Stimulated activated naive B cell treated with anti-CD40 and anti-IgM and Interleukin-4, amounts not matched to agents 10 μg/mL and 1 μg/mL and 100 μg/mL, for 72 hours (primary cell): ENCODE results near the gene SCFD1.
"Not testable (repeated sequence)": the region's sequence is repeated elsewhere in the genome, so short reads cannot be mapped to it uniquely, and the experiment has no call there.

Experiments
- ATAC-seq, 2 donors: fragments of 150-1000 bp; cut with Tn5 transposase; replicated peaks; 2 replicates each; pipeline ENCODE4 v1.10.0; 2021; ENCODE audit warnings: moderate library complexity in 1 of 2
- DNase-seq: peaks from one replicate; pipeline ENCODE4 v3.0.0; 2021
- H3K27ac Mint-ChIP-seq: one replicate; pipeline ENCODE4 v1.8.0; 2022; ENCODE audit warnings: mild to moderate bottlenecking, mixed read lengths
- H3K27me3 Mint-ChIP-seq, 2 donors: one replicate each; pipeline ENCODE4 v1.8.0; 2022; ENCODE audit warnings: mixed read lengths in 2 of 2
- H3K36me3 Mint-ChIP-seq, 2 donors: one replicate each; pipeline ENCODE4 v1.8.0; 2022; ENCODE audit warnings: mixed read lengths in 2 of 2, mild to moderate bottlenecking in 1 of 2
- H3K4me1 Mint-ChIP-seq, 2 donors: one replicate each; pipeline ENCODE4 v1.8.0; 2022; ENCODE audit warnings: mixed read lengths in 2 of 2, mild to moderate bottlenecking in 1 of 2
- H3K4me3 Mint-ChIP-seq, 2 donors: one replicate each; pipeline ENCODE4 v1.8.0; 2022; ENCODE audit warnings: mild to moderate bottlenecking in 2 of 2, mixed read lengths in 2 of 2, moderate library complexity in 1 of 2
- H3K9me3 Mint-ChIP-seq, 2 donors: one replicate each; pipeline ENCODE4 v1.8.0; 2022; ENCODE audit warnings: mixed read lengths in 2 of 2, mild to moderate bottlenecking in 1 of 2

The SCFD1 gene

GRCh38 chr14:30629432-30629831, 7.3 kb downstream of the SCFD1 start:
- H3K27me3 Mint-ChIP-seq, H3K9me3 Mint-ChIP-seq: not testable (repeated sequence)

GRCh38 chr14:30630248-30630647, 8.1 kb downstream of the SCFD1 start:
- no peak for ATAC-seq
- no peak for DNase-seq
- Mint-ChIP-seq H3K27ac (no peak overlapping the region), H3K9me3 (no peaks in the 10 kb centered on the region), H3K27me3 (no peaks in the 10 kb centered on the region), H3K36me3 (peaks cover 6 to 21% of the 10 kb centered on the region in 2 donors), H3K4me3 (no peak overlapping the region), H3K4me1 (peaks cover 6 to 15% of the 10 kb centered on the region in 2 donors)

More at GRCh38 chr14:30629432-30629831, 7.3 kb downstream of the SCFD1 start:
- peaks cover 10 to 22% of the 10 kb centered on the region in 2 donors for H3K4me1 Mint-ChIP-seq
- H3K36me3 Mint-ChIP-seq, result peaks cover 7 to 23% of the 10 kb centered on the region in 2 donors
- not testable (repeated sequence) for DNase-seq, H3K27ac Mint-ChIP-seq, H3K4me3 Mint-ChIP-seq, ATAC-seq

GRCh38 chr14:30632730-30633129, 10.6 kb downstream of the SCFD1 start:
- H3K36me3 Mint-ChIP-seq, result peaks cover 17 to 27% of the 10 kb centered on the region in 2 donors
- H3K4me3 Mint-ChIP-seq, result no peak overlapping the region
- no peaks in the 10 kb centered on the region for H3K9me3 Mint-ChIP-seq
- H3K27ac Mint-ChIP-seq, result no peak overlapping the region
- peaks cover 2 to 5% of the 10 kb centered on the region in 2 donors for H3K4me1 Mint-ChIP-seq
- H3K27me3 Mint-ChIP-seq, result no peaks in the 10 kb centered on the region
- ATAC-seq, result no peak
- no peak for DNase-seq

- no peaks in the 10 kb centered on the region for H3K4me1 Mint-ChIP-seq
- H3K36me3 Mint-ChIP-seq, result peaks cover 31 to 38% of the 10 kb centered on the region in 2 donors
- ATAC-seq, result no peak
- no peak for DNase-seq
- no peak overlapping the region for H3K27ac Mint-ChIP-seq
- no peaks in the 10 kb centered on the region for H3K27me3 Mint-ChIP-seq
- peaks cover 0 to under 1% of the 10 kb centered on the region in 2 donors for H3K9me3 Mint-ChIP-seq
- H3K4me3 Mint-ChIP-seq, result no peak overlapping the region
Measured at GRCh38 chr14:30638926-30639325, 16.8 kb downstream of the SCFD1 start.

- no peak overlapping the region for H3K27ac Mint-ChIP-seq
- H3K36me3 Mint-ChIP-seq, result peaks cover 45 to 54% of the 10 kb centered on the region in 2 donors
- H3K27me3 Mint-ChIP-seq, result no peaks in the 10 kb centered on the region
- H3K4me3 Mint-ChIP-seq, result no peak overlapping the region
- H3K4me1 Mint-ChIP-seq, result peaks cover 5 to 16% of the 10 kb centered on the region in 2 donors
- ATAC-seq (no peak), DNase-seq (no peak)
- H3K9me3 Mint-ChIP-seq, result peaks cover 5 to 12% of the 10 kb centered on the region in 2 donors
Measured at GRCh38 chr14:30641207-30641606, 19.1 kb downstream of the SCFD1 start.

GRCh38 chr14:30644462-30644861, 22.3 kb downstream of the SCFD1 start:
- Mint-ChIP-seq H3K36me3 (peaks cover 44 to 52% of the 10 kb centered on the region in 2 donors), H3K9me3 (peaks cover 5 to 12% of the 10 kb centered on the region in 2 donors), H3K4me1 (peaks cover 5 to 17% of the 10 kb centered on the region in 2 donors)
- not testable (repeated sequence) for DNase-seq, ATAC-seq, H3K27ac Mint-ChIP-seq, H3K4me3 Mint-ChIP-seq, H3K27me3 Mint-ChIP-seq

- H3K9me3 Mint-ChIP-seq, result peaks cover 5 to 12% of the 10 kb centered on the region in 2 donors
- no peak overlapping the region for H3K4me3 Mint-ChIP-seq
- ATAC-seq (no peak), DNase-seq (no peak)
- peaks cover 46 to 56% of the 10 kb centered on the region in 2 donors for H3K36me3 Mint-ChIP-seq
- no peaks in the 10 kb centered on the region for H3K27me3 Mint-ChIP-seq
- H3K4me1 Mint-ChIP-seq, result peaks cover 5 to 17% of the 10 kb centered on the region in 2 donors
- H3K27ac Mint-ChIP-seq, result peak overlapping the region; percentile 20
Measured at GRCh38 chr14:30645600-30645999, 23.5 kb downstream of the SCFD1 start.

GRCh38 chr14:30648471-30648870, 26.4 kb downstream of the SCFD1 start:
- no peak for ATAC-seq

GRCh38 chr14:30651937-30652336, 29.8 kb downstream of the SCFD1 start:
- Mint-ChIP-seq H3K36me3 (peaks cover 18 to 22% of the 10 kb centered on the region in 2 donors), H3K4me3 (no peak overlapping the region), H3K27ac (no peak overlapping the region), H3K9me3 (no peaks in the 10 kb centered on the region), H3K27me3 (no peaks in the 10 kb centered on the region), H3K4me1 (no peaks in the 10 kb centered on the region)
- DNase-seq (no peak), ATAC-seq (no peak)

More at GRCh38 chr14:30648471-30648870, 26.4 kb downstream of the SCFD1 start:
- DNase-seq, result no peak
- peaks cover 5 to 17% of the 10 kb centered on the region in 2 donors for H3K4me1 Mint-ChIP-seq
- H3K4me3 Mint-ChIP-seq, result no peak overlapping the region
- no peak overlapping the region for H3K27ac Mint-ChIP-seq
- H3K9me3 Mint-ChIP-seq, result peaks cover 5 to 12% of the 10 kb centered on the region in 2 donors
- peaks cover 44 to 52% of the 10 kb centered on the region in 2 donors for H3K36me3 Mint-ChIP-seq
- H3K27me3 Mint-ChIP-seq, result no peaks in the 10 kb centered on the region

- DNase-seq (no peak), ATAC-seq (no peak)
- H3K9me3 Mint-ChIP-seq, result no peaks in the 10 kb centered on the region
- no peak overlapping the region for H3K4me3 Mint-ChIP-seq
- no peaks in the 10 kb centered on the region for H3K27me3 Mint-ChIP-seq
- no peaks in the 10 kb centered on the region for H3K4me1 Mint-ChIP-seq
- H3K36me3 Mint-ChIP-seq, result peaks cover 16 to 18% of the 10 kb centered on the region in 2 donors
- no peak overlapping the region for H3K27ac Mint-ChIP-seq
Measured at GRCh38 chr14:30655124-30655523, 33.0 kb downstream of the SCFD1 start.

- no peaks in the 10 kb centered on the region for H3K4me1 Mint-ChIP-seq
- H3K27ac Mint-ChIP-seq, result no peak overlapping the region
- ATAC-seq, result no peak
- H3K27me3 Mint-ChIP-seq, result no peaks in the 10 kb centered on the region
- no peak for DNase-seq
- no peaks in the 10 kb centered on the region for H3K9me3 Mint-ChIP-seq
- peaks cover 16 to 18% of the 10 kb centered on the region in 2 donors for H3K36me3 Mint-ChIP-seq
- H3K4me3 Mint-ChIP-seq, result no peak overlapping the region
Measured at GRCh38 chr14:30655658-30656057, 33.5 kb downstream of the SCFD1 start.

GRCh38 chr14:30656190-30656632, 34.1 kb downstream of the SCFD1 start:
- Mint-ChIP-seq H3K27ac (no peak overlapping the region), H3K9me3 (no peaks in the 10 kb centered on the region), H3K4me3 (no peak overlapping the region), H3K27me3 (no peaks in the 10 kb centered on the region), H3K4me1 (no peaks in the 10 kb centered on the region), H3K36me3 (peaks cover 16 to 18% of the 10 kb centered on the region in 2 donors)
- DNase-seq (no peak), ATAC-seq (peak in 1 of 2 donors; percentile 50)

- Mint-ChIP-seq H3K27me3 (no peaks in the 10 kb centered on the region), H3K36me3 (peaks cover 13 to 15% of the 10 kb centered on the region in 2 donors), H3K4me3 (no peak overlapping the region), H3K27ac (no peak overlapping the region), H3K9me3 (no peaks in the 10 kb centered on the region), H3K4me1 (no peaks in the 10 kb centered on the region)
- ATAC-seq, result no peak
- DNase-seq, result no peak
Measured at GRCh38 chr14:30657050-30657449, 34.9 kb downstream of the SCFD1 start.

- DNase-seq (no peak), ATAC-seq (no peak)
- Mint-ChIP-seq H3K4me1 (no peaks in the 10 kb centered on the region), H3K27me3 (no peaks in the 10 kb centered on the region), H3K36me3 (peaks cover 18 to 19% of the 10 kb centered on the region in 2 donors), H3K9me3 (no peaks in the 10 kb centered on the region), H3K4me3 (no peak overlapping the region), H3K27ac (no peak overlapping the region)
Measured at GRCh38 chr14:30657606-30658163, 35.6 kb downstream of the SCFD1 start.

- no peak overlapping the region for H3K4me3 Mint-ChIP-seq
- H3K27me3 Mint-ChIP-seq, result no peaks in the 10 kb centered on the region
- H3K9me3 Mint-ChIP-seq, result no peaks in the 10 kb centered on the region
- H3K36me3 Mint-ChIP-seq, result peaks cover 16 to 20% of the 10 kb centered on the region in 2 donors
- no peak for DNase-seq
- ATAC-seq, result no peak
- H3K4me1 Mint-ChIP-seq, result no peaks in the 10 kb centered on the region
- no peak overlapping the region for H3K27ac Mint-ChIP-seq
Measured at GRCh38 chr14:30658645-30659044, 36.5 kb downstream of the SCFD1 start.
